PC-3 (cell line): ENCODE results near the gene ZNF385C. TPM values are rescaled to one million over a fixed set of nuclear protein-coding genes. Genes with fewer than 3 reads are reported as not detected.

Experiments
- ATAC-seq: fragments of 200-7000 bp; cut with Tn5 transposase; 2 replicates; pipeline ENCODE4 v1.9.1; 2020; ENCODE audit warnings: mild to moderate bottlenecking, moderate library complexity
- BruUV-seq: library from RNA; stranded (reverse); fragments of 400-500 nt; replicated peaks from 2 replicates; lab custom pipeline; 2021; lab: Mats Ljungman, UMichigan
- CTCF ChIA-PET: fragments of 300-600 bp; sonication (Branson Sonifier 250); formaldehyde crosslinking; loops from one replicate; lab custom pipeline; 2022; ENCODE audit warnings: antibody characterized with exemption; lab: Charles Lee
- POLR2A ChIA-PET: fragments of 300-600 bp; sonication (Branson Sonifier 250); formaldehyde crosslinking; loops from one replicate; lab custom pipeline; 2022; ENCODE audit warnings: antibody characterized with exemption; ENCODE audit not compliant: unreplicated experiment; lab: Charles Lee
- DNase-seq: peaks from one replicate; pipeline ENCODE4 v3.0.0-alpha.2; 2015
- H2AFZ ChIP-seq: fragments of 300-600 bp; sonication (generic); 2 replicates; pipeline ENCODE4 v1.6.0; 2016; ENCODE audit warnings: antibody characterized with exemption, low read length
- H3F3A ChIP-seq: fragments of 300-600 bp; sonication (generic); one replicate; pipeline ENCODE4 v1.6.0; 2017; ENCODE audit warnings: antibody characterized with exemption, low read length, control low read depth, mild to moderate bottlenecking; ENCODE audit not compliant: unreplicated experiment
- H3K27ac ChIP-seq: fragments of 300-600 bp; sonication (generic); 2 replicates; pipeline ENCODE4 v1.5.1; 2016; ENCODE audit warnings: mild to moderate bottlenecking, low read length
- H3K27me3 ChIP-seq: fragments of 300-600 bp; sonication (generic); 2 replicates; pipeline ENCODE4 v1.6.1; 2016; ENCODE audit warnings: low read length, mixed read lengths
- H3K36me3 ChIP-seq: fragments of 300-600 bp; sonication (generic); 2 replicates; pipeline ENCODE4 v1.6.1; 2016; ENCODE audit warnings: low read depth, mixed run types, low read length, mixed read lengths
- H3K4me1 ChIP-seq: fragments of 300-600 bp; sonication (generic); 2 replicates; pipeline ENCODE4 v1.5.1; 2016; ENCODE audit warnings: low read length; ENCODE audit not compliant: insufficient read depth
- H3K4me2 ChIP-seq: fragments of 300-600 bp; sonication (generic); 2 replicates; pipeline ENCODE4 v1.6.0; 2016; ENCODE audit warnings: low read length
- H3K4me3 ChIP-seq: fragments of 300-600 bp; sonication (generic); 2 replicates; pipeline ENCODE4 v1.5.1; 2016; ENCODE audit warnings: mild to moderate bottlenecking, low read length, mixed read lengths
- H3K79me2 ChIP-seq: fragments of 300-600 bp; sonication (generic); 2 replicates; pipeline ENCODE4 v1.6.1; 2017; ENCODE audit warnings: low read length, mixed read lengths
- H3K9ac ChIP-seq: fragments of 300-600 bp; sonication (generic); 2 replicates; pipeline ENCODE4 v1.6.0; 2016; ENCODE audit warnings: mild to moderate bottlenecking, low read length
- H3K9me2 ChIP-seq: fragments of 300-600 bp; sonication (generic); replicated peaks from 2 replicates; pipeline ENCODE4 v1.6.1; 2016; ENCODE audit warnings: mixed run types, low read length, mixed read lengths
- H3K9me3 ChIP-seq: fragments of 300-600 bp; sonication (generic); 2 replicates; pipeline ENCODE4 v1.6.1; 2016; ENCODE audit warnings: low read length, mixed read lengths
- H4K20me1 ChIP-seq: fragments of 300-600 bp; sonication (generic); 2 replicates; pipeline ENCODE4 v1.6.1; 2016; ENCODE audit warnings: low read length, mixed read lengths
- EZH2 ChIP-seq: fragments of 300-600 bp; sonication (generic); IDR thresholded peaks from one replicate; pipeline ENCODE4 v1.6.1; 2017; ENCODE audit warnings: antibody characterized with exemption, mild to moderate bottlenecking, low read length; ENCODE audit not compliant: unreplicated experiment
- EZH2phosphoT487 ChIP-seq: fragments of 300-600 bp; sonication (generic); IDR thresholded peaks from 2 replicates; pipeline ENCODE4 v1.6.1; 2018; ENCODE audit warnings: mild to moderate bottlenecking, antibody characterized with exemption, low read length, borderline replicate concordance
- intact Hi-C: fragments of 100-400 bp; cut with micrococcal nuclease; formaldehyde crosslinking; loops from 2 replicates; pipeline ENCODE4 v1.9.0; 2023
- total RNA-seq: library from RNA; depleted of rRNA; stranded (reverse); fragments of >200 nt; gene quantifications from 2 replicates; pipeline ENCODE4 v1.2.3, GENCODE V29; 2014
- TF ChIP-seq, protein P1 (sequence below): fragments of 300-600 bp; sonication (generic); conservative IDR thresholded peaks from 2 replicates; pipeline ENCODE4 v1.5.1; 2017; ENCODE audit warnings: antibody characterized with exemption, low read depth, mild to moderate bottlenecking, low read length

The ZNF385C gene
- total RNA-seq, 1 experiment from 2014 or later: 0.04 TPM

- no peak overlapping the region for H3K9ac ChIP-seq
- H3K9me3 ChIP-seq: no peaks in the 10 kb centered on the region
- no peak for DNase-seq
- TF ChIP-seq, protein P1, sequence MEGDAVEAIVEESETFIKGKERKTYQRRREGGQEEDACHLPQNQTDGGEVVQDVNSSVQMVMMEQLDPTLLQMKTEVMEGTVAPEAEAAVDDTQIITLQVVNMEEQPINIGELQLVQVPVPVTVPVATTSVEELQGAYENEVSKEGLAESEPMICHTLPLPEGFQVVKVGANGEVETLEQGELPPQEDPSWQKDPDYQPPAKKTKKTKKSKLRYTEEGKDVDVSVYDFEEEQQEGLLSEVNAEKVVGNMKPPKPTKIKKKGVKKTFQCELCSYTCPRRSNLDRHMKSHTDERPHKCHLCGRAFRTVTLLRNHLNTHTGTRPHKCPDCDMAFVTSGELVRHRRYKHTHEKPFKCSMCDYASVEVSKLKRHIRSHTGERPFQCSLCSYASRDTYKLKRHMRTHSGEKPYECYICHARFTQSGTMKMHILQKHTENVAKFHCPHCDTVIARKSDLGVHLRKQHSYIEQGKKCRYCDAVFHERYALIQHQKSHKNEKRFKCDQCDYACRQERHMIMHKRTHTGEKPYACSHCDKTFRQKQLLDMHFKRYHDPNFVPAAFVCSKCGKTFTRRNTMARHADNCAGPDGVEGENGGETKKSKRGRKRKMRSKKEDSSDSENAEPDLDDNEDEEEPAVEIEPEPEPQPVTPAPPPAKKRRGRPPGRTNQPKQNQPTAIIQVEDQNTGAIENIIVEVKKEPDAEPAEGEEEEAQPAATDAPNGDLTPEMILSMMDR: 0 out of 2 replicates have a peak, but pooled peaks have one; percentile 19
- TF ChIP-seq EZH2phosphoT487: no peak
- TF ChIP-seq EZH2: no peak
- H3K27me3 ChIP-seq: no peaks in the 10 kb centered on the region
- no TSS peak for BruUV-seq
- no peaks in the 10 kb centered on the region for H3K79me2 ChIP-seq
- H4K20me1 ChIP-seq: no peaks in the 10 kb centered on the region
- intact Hi-C loops: no loop called here
- POLR2A ChIA-PET: no interaction called here
- no peak overlapping the region for H3K4me3 ChIP-seq
- no peaks in the 10 kb centered on the region for H3F3A ChIP-seq
- no peak for ATAC-seq
- H2AFZ ChIP-seq: no peak overlapping the region
- no peaks in the 10 kb centered on the region for H3K9me2 ChIP-seq
- H3K4me2 ChIP-seq: no peak overlapping the region
- H3K4me1 ChIP-seq: peaks cover 12% of the 10 kb centered on the region; the same call in 1 of the 2 replicates
- no peaks in the 10 kb centered on the region for H3K36me3 ChIP-seq
- CTCF ChIA-PET: no interaction called here
- H3K27ac ChIP-seq: no peak overlapping the region
Observed at GRCh38 chr17:42028791-42029127, 69.5 kb downstream of the ZNF385C start.

GRCh38 chr17:42027961-42028790 lies 70.1 kb downstream of the ZNF385C start:
- Histone ChIP-seq H3K79me2 (no peaks in the 10 kb centered on the region), H3K4me2 (no peak overlapping the region), H4K20me1 (no peaks in the 10 kb centered on the region), H3K9me3 (no peaks in the 10 kb centered on the region), H3K9ac (no peak overlapping the region), H3K36me3 (no peaks in the 10 kb centered on the region), H2AFZ (no peak overlapping the region), H3F3A (no peaks in the 10 kb centered on the region), H3K4me3 (no peak overlapping the region), H3K4me1 (peaks cover 12% of the 10 kb centered on the region; the same call in 1 of the 2 replicates), H3K27ac (no peak overlapping the region), H3K9me2 (no peaks in the 10 kb centered on the region), H3K27me3 (no peaks in the 10 kb centered on the region)
- TF ChIP-seq, protein P1: peak; percentile 38; the same call in 1 of the 2 replicates
- no peak for TF ChIP-seq EZH2phosphoT487
- ChIA-PET CTCF (no interaction called here), POLR2A (no interaction called here)
- BruUV-seq: no TSS peak
- no peak for ATAC-seq
- intact Hi-C loops: no loop called here
- peak; percentile 18 for DNase-seq

GRCh38 chr17:42027590-42027889 lies 70.7 kb downstream of the ZNF385C start:
- TF ChIP-seq EZH2 (no peak), EZH2phosphoT487 (no peak)
- TF ChIP-seq, protein P1: no peak
- DNase-seq: no peak
- Histone ChIP-seq H3K27me3 (no peaks in the 10 kb centered on the region), H3K79me2 (no peaks in the 10 kb centered on the region), H3K4me2 (no peak overlapping the region), H3K9ac (no peak overlapping the region), H3K9me3 (no peaks in the 10 kb centered on the region), H3K4me3 (no peak overlapping the region), H4K20me1 (no peaks in the 10 kb centered on the region), H3K4me1 (peaks cover 12% of the 10 kb centered on the region; the same call in 1 of the 2 replicates), H3F3A (no peaks in the 10 kb centered on the region), H3K36me3 (no peaks in the 10 kb centered on the region), H3K27ac (no peak overlapping the region), H3K9me2 (no peaks in the 10 kb centered on the region), H2AFZ (no peak overlapping the region)
- ChIA-PET CTCF (interaction anchor here (0.6 kb wide), 1 partner anchor 500 kb away, joined by 9 read pairs; no protein-coding TSS in a partner anchor), POLR2A (no interaction called here)
- no peak for ATAC-seq
- BruUV-seq: no TSS peak
- intact Hi-C loops: no loop called here
